Skin of body (tissue), 2 donors: ENCODE measurements around the gene PCCA. TPM values are rescaled to one million over a fixed set of nuclear protein-coding genes. Genes with fewer than 3 reads are reported as not detected.
"Not testable (repeated sequence)": the region's sequence is repeated elsewhere in the genome, so short reads cannot be mapped to it uniquely, and the experiment has no call there.

Source experiments
- DNase-seq: peaks from one replicate; lab custom pipeline; 2025; lab: John Stamatoyannopoulos, UW
- total RNA-seq: library from RNA; depleted of rRNA; stranded (reverse); fragments of >200 nt; gene quantifications from one replicate; pipeline ENCODE4 v1.2.3, GENCODE V29; 2014

The PCCA gene, protein sequence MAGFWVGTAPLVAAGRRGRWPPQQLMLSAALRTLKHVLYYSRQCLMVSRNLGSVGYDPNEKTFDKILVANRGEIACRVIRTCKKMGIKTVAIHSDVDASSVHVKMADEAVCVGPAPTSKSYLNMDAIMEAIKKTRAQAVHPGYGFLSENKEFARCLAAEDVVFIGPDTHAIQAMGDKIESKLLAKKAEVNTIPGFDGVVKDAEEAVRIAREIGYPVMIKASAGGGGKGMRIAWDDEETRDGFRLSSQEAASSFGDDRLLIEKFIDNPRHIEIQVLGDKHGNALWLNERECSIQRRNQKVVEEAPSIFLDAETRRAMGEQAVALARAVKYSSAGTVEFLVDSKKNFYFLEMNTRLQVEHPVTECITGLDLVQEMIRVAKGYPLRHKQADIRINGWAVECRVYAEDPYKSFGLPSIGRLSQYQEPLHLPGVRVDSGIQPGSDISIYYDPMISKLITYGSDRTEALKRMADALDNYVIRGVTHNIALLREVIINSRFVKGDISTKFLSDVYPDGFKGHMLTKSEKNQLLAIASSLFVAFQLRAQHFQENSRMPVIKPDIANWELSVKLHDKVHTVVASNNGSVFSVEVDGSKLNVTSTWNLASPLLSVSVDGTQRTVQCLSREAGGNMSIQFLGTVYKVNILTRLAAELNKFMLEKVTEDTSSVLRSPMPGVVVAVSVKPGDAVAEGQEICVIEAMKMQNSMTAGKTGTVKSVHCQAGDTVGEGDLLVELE
- total RNA-seq = 124 TPM

DNA sequence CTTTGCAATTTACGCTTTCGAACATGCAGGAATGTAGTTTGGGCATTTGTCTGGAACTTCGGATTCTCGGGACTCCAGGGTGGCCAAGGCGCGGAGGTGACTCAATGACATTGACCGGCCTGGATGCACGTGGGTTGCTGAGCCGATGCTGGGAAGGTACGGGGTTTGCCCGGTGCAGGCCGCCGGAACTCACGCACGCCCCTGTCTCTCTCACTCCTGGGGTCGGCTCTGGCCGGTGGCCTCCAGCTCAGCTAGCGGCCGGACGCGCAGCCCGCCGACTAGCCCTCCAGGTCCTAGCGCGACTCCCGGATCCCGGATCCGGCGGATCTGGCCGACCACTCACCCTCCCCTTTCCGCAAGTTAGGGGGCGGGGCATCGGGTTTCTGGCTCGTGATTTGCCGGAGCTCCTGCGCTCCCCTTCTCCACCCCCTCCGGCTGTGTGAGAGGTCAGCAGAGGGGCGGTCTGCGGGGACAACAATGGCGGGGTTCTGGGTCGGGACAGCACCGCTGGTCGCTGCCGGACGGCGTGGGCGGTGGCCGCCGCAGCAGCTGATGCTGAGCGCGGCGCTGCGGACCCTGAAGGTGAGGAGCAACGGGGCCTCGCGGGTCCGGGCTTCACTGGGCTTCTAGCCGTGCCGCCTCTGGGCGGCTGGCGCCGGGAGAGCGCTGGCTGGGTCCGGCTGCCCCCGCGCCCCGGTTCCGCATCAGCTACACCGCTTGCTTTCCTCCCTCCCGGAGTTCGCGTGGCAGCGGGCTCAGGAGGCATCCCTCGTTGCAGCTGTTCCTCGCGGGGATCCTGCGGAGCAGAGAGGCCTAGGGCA lies at the start of gene PCCA:
PCCA (plus strand) TSS at position 450 of the 821 bp plus-strand sequence; CDS start at position 478, 28 bp downstream.
- DNase-seq = peak; percentile 88

- DNase-seq = no peak
Observed at GRCh38 chr13:100039740-100040139, 49.2 kb upstream of the PCCA start.

- DNase-seq = no peak
Observed at GRCh38 chr13:100040196-100040595, 48.7 kb upstream of the PCCA start.

- DNase-seq = no peak
Observed at GRCh38 chr13:100044936-100045335, 44.0 kb upstream of the PCCA start.

GRCh38 chr13:100045355-100045754 lies 43.5 kb upstream of the PCCA start:
- DNase-seq = no peak

DNA sequence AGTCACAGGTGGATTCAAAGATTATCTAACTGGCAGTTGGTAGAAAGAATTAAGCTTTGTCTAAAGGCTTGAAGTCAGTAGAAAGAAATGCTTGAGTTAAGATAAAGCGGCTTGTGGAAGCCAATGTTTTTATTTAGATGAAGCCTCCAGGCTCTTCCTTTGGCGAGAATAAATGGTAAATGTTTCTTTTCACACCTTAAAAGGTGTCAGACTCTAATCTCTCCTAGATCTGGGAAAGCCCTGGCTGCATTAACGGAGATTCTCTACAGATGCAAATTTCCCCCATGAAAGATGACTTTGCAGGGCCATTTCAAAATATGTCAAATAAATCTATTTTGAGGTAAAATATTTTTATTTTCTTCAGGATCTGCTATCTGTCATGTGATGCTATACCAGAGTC lies 37.8 kb upstream of the PCCA start:
- DNase-seq = no peak

DNA sequence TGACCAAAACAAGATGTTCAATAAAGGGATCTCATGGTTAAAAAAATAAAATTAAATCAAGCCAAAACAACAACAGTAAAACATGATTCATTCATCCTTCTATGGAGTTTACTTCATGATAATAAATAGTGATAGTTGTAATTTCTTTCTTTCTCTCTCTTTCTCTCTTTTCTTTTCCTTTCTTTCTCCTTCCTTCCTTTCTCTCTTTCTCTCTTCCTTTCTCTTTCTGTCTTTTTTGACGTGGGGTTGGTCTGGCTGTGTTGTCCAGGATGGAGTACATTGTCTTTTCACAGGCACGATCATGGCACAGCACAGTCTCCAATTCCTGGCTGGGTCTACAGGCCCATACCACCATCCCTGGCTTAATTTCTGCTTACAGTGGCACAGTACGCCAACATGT lies 29.1 kb upstream of the PCCA start:
- no peak for DNase-seq

DNA sequence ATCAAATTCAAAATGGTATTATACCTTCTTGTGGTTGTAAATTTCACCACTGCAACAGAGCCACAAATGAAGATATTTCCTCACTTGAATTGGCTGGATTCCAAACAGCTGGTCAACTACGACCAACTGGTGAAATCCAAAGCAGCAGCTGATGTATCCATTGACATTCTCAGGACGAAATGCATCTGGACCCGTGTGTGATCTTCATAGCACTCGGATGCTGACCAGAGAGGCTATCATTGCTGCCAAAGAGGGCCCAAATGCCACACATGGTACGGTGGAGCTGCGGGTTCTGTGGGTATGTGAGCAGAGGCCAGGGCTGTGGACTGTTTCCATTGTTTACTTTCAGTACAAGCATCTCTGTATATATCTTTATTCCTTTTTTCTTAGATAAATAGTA lies 25.6 kb upstream of the PCCA start:
- DNase-seq = no peak

DNA sequence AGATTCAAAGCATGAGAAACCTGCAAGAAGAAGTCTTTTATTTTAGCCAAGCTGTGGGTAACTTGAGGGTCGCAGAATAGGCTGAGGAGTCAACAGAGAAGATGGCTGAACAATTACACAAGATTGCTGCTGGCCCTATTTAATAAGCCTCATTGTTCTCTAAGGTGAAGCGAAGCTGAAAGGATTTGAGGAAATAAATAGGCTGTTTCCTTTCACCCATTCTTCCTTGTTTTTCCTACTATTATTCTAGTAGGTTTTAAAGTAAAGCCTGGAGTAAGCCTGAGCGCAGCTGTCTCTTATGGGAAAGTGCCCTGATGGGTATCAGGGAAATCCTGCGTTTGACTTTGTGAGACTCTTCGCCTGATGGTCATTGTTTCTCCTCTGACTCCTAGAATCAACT lies 25.0 kb upstream of the PCCA start:
- DNase-seq = no peak

- no peak for DNase-seq
Observed at GRCh38 chr13:100068133-100068931, 20.6 kb upstream of the PCCA start.

GRCh38 chr13:100069278-100069677 lies 19.6 kb upstream of the PCCA start:
- no peak for DNase-seq

- DNase-seq = no peak
Observed at GRCh38 chr13:100075700-100076587, 12.9 kb upstream of the PCCA start.

DNA sequence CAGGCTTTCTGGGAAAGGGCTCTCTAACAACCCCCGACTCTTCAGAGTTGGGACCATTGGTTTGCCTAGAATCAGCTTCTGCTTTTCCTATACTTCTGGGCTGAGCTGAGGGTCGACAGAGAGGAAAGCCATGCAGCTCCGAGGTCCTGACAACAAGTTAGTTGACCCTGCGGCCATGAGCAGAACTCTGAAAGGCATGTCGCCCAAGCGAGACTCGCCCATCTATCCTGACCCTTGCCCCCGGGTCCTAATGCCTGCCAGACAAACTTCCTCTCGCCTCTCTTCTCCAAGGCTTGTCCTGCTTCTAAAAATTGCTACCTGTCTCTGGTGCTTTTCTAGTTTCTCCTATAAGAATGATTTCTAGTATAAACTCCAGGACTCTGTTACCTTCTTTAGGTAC lies 9.9 kb upstream of the PCCA start:
- not testable (repeated sequence) for DNase-seq

GRCh38 chr13:100083401-100083800 lies 5.5 kb upstream of the PCCA start:
- not testable (repeated sequence) for DNase-seq

DNA sequence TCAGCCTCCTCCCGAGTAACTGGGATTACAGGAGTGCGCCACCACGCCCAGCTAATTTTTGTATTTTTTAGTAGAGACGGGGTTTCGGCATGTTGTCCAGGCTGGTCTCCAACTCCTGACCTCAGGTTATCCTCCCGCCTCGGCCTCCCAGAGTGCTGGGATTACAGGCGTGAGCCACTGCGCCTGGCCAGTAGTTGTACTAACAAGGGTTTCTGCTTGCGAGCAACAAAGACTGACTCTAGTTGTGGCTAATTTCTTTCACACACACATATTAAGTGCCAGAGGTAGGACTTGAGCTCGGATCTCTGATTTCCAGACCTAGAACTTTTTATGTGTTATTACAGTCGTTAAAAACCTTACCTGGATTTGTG lies 635 bp upstream of the PCCA start:
- no peak for DNase-seq

GRCh38 chr13:100089465-100090032 lies 656 bp downstream of the PCCA start:
- no peak for DNase-seq

- no peak for DNase-seq
Observed at GRCh38 chr13:100090861-100091260, 2.0 kb downstream of the PCCA start.

DNA sequence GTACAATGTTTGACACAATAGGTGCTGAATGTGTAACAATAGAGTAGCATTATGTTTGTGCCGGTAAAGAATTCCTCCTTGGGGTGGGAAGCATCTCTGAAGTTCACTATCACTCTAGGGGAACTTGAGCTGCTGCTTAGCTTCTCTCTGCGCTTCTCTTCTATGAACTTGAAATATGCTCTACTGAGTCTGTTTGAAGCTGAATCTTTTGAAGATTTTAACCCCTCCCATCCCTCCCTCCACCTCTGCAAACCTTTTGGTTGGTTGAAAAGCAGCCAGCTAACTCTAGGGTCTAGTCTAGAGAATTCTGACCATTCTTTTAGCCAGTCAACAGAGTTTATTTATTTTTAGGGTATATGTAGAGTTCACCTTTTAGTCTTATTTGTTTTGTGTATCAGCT lies 2.5 kb downstream of the PCCA start:
- no peak for DNase-seq

GRCh38 chr13:100092273-100092672 lies 3.4 kb downstream of the PCCA start:
- not testable (repeated sequence) for DNase-seq

- DNase-seq = no peak
Observed at GRCh38 chr13:100095498-100095897, 6.6 kb downstream of the PCCA start.
